ENCODE data around the gene ETV6.

Gene ETV6

DNA sequence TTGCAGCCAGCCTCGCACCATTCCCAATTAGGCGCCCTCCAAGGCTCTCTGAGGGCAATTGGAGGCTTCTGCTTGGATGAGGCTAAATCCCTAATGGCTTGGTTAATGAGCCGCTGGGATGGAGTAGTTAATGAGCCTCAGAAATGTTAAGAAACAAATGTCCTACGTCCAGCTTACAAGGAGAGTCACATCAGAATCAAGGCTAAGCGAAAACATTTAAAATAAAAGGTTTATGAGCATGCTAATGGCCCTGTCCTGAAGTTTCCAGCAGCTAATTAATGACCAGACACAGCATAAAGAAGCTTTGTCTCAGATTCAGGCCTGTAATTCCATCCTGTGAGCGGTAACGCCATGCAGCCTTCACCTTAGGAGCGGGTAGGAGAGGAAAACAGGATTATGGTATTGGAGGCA, 220.6 kb downstream of the ETV6 start:
- DNase-seq: no peak

DNA sequence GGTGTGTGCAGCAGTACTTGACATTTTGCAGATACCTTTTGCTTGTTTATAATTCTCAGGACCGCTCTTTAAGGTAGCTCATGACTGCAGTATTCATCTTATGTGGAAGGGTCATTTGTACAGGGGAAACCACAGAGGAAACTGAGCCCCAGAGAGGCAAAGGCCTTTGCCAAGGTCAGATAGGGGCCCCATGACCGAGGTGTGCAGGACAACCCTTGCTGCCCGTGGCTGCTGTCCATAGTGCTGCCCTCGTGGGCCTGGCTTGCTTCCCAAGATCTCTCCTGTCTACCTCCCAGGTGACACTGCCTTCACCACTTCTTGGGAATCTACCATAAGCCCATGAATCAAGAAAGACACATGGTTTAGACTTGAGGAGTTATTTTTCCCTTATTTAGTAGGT, 222.6 kb downstream of the ETV6 start:
- no peak for DNase-seq

DNA sequence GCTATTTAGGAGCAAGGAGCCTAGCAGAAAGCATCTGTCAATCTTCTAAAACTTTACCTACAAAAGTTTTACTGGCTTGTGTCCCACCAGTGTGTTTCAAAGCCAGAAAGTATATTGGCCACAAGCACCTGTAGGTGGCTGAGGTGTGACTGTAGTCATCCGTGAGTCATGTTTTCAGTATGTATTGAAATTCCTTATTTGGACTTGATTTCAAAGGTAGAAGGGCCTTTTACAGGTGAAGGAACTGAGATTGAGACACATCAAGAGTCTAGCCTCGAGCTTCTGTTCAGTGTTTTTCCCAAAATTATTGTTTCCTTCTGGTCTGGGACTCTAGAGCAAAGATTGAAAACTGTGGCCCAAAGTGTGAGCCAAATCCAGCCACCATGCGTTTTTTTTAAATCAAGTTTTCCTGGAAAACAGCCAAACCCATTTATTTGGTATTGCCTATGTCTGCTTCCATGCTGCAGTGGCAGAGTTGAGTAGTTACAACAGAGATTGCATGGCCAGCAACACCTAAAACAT, 226.0 kb downstream of the ETV6 start:
- DNase-seq: no peak

DNA sequence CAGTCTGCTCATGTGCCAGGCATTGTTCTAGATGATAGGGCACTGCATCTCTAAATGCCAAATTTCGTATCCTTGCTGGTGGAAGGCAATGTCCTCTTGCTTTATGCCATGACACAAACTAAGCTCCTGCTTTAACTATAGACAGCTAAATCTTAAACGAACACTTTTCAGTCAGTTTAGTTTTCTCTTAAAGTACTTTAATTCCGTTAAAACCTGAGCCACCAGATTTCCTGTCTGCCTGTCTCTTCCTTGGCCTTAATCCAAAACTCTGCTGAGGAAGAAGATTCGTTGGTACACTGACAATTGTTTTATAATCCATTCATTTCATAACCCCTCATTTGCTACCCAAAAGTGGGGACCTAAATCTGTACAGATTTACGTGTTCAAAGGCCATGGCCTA, 226.8 kb downstream of the ETV6 start:
- DNase-seq: no peak

DNA sequence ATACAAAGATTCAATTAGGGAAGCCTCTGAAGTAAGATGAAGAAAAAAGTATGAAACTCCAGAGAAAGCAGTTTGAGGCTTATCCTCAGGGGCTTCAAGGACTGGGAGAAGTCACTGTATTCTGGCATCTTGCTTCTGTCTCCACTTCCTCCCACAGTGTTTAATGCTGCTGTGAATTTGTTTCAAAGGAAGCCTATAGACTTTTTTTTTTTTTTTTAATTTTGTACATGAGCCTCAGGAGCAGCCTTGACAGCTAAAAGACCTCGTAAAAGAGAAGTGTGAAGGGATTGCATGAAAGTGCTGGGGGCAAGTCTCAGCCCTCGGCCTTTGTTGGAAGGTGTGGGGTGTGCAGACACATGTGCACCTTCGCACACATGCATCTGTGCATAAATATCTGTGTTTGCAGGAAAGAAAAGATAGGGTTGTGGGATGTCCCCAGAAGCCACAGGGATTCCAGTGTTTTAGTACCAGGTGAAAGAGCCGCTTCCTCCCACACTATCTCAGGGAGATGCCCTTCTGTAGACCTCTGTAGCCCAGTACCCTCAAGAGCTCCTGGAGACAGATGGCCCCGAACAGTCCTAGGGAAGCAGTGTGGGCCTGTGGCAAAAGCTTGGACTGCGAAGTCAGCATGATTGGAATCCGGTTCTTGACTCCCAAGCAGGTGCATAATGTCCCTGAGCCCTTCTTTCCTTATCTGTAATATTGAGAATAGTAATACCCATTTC, 227.8 kb downstream of the ETV6 start:
- no peak for DNase-seq

DNA sequence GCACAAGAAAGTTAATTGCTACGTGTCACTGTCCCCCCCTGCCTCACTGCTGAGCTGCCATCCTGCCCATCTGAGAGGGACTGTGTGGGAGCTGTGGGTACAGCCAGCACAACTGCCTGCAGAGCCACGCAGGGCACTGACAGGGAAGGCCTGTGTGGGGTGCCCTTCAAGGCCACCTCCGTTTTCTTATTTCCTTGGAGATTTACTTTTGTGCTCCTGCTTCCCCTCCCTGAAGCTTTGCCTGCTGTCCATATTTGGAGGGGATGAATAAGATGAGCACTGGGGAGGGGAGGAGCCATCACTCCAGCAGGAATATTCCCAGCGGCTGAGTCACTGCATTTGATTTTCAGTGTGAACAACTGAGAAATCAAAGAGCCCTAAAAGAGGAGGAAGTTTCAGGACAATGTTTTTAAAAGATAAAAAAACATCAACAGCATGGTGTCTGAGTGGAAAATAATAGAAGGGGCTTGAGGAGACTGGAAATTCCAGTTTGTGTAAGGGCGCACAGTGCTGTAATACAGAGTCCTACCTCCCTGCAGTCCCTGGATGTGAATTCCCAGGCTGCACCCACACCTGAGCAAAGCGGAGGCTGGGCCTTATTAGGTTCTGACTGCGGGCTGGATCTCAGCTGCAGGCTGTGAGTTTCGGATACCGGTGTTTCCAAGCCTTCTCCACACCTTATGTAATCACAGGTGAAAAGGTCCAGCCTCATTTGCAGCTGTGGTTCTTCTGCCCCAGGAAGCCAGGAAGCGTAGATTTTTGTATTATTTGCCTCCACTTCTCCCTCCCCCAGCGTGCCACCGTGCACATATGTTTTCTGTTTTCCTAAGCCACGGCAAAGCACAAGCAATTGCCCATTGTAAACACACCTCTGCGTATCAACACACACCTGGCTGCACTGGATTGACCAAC, 228.7 kb downstream of the ETV6 start:
- no peak for DNase-seq

DNA sequence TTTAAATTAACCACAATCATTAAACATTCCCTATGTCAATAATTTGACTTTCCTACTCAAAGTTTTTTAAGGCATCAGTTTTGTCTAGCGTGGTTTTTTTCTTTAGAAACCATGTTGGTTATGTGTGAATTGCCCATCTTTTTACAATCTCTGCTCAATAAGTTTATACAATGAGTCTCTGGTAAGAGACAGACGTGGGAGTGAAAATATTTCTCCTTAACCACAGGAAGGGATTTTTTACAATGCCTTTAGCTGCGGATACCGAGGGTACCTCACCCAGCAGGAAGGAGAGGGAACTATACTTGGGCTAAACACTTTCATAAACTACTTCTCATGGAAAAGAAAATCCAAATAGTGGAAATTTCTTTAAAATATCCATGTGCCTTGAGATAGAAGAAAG, 229.8 kb downstream of the ETV6 start:
- DNase-seq: no peak

DNA sequence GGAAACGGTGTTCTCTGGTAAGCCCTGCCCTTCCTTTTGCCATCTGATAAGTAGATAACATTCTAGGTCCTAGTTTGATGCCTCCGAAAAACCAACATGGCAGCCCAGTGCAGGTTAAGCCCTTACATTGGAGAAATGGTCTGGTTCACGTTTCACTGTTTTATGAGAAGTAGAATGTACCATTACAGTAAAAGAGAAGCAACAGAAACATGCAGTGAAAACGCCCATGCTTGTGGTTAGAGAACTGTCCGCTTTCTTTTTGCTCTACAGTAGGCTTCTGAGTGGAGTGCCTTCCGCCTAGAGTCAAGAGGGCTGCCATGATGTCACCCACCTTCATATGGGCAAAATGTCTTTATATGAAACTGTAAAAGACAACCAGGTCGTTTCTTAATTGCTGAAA, 230.9 kb downstream of the ETV6 start:
- no peak for DNase-seq

DNA sequence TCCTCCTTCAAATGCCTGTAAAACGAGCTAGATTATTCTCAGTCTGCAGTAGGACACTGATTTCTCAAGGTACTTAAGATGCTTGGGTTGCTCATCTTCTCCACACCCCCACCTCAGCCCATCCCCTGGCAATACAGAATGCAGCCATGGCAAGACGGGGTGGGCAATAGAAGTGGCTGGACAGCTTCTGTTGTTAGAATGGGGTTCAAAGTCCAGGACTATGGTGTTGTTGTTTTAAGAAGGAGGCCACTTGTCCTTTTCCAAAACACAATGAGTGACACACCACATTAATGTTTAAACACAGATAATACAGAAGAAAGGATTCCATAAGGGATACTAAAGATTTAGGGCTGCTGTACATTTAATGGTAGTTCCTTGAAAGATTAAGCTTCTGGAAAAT, 232.4 kb downstream of the ETV6 start:
- no peak for DNase-seq

DNA sequence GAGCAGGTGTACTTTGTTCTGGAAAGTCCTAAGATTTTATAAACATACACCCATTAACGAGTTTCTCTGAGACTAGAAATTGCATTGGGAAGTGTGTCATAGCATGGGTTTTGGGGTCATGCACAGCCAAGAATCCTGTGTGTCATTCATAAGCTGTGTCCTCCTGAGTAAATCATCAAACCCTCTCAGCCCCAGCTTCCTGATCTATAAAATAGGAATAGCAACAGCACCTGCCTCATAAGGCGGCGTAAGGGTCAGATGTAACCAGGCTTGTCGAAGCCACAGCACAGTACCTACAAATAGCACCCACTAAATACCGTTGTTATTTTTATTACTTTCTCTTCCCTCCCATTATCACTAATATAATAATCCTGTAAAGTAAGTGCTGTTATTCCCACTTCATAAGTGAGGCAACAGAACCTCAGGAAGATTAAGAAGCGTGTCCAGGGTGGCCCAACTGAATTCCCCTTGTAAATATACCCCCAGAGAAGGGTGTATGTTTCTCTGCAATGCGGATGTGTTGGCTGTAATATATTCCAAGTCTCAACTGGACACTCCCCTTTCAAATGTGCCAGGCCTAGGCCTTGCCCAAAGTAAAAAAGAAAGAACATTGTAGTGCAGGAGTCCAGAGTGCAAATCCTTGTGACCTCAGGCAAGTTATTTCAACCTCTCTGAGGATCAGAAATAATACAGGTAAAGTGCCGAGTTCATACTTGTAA, 233.0 kb downstream of the ETV6 start:
- DNase-seq: no peak

DNA sequence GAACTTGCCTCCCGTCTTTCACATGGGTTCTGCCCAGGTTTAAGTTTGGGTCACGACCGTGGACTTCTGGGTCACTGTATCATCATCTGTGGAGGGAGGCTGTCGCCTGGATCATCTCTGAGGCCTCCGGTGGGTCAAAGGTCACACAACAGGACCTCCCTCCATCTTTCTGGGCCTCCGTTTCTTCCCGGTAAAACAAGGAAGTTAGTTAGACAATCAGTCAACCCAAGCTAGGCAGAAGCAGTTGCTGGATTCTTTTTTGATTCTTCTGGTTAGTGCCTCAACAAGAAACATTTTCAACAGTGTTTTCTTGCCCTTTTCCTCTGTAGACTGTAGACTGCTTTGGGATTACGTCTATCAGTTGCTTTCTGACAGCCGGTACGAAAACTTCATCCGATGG, 234.6 kb downstream of the ETV6 start:
- no peak for DNase-seq

DNA sequence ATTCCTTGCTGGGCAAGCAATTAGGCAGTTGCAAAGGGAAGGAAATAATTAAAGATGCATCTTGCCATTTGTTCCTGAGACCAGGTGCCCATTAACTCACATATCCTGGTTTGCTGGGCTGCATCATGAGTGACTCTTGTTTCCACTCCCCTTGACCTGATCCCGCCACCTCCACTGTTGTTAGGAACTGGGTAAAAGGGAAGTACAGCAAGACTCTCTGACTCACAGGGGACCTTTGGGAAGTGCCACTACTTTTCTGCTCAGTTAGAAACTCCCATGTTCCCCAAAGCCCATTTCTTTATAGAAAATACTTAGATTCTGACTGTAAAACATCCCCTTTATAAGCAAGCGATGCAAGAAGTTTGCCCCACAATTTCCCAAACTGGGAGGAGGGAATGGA, 235.2 kb downstream of the ETV6 start:
- no peak for DNase-seq

DNA sequence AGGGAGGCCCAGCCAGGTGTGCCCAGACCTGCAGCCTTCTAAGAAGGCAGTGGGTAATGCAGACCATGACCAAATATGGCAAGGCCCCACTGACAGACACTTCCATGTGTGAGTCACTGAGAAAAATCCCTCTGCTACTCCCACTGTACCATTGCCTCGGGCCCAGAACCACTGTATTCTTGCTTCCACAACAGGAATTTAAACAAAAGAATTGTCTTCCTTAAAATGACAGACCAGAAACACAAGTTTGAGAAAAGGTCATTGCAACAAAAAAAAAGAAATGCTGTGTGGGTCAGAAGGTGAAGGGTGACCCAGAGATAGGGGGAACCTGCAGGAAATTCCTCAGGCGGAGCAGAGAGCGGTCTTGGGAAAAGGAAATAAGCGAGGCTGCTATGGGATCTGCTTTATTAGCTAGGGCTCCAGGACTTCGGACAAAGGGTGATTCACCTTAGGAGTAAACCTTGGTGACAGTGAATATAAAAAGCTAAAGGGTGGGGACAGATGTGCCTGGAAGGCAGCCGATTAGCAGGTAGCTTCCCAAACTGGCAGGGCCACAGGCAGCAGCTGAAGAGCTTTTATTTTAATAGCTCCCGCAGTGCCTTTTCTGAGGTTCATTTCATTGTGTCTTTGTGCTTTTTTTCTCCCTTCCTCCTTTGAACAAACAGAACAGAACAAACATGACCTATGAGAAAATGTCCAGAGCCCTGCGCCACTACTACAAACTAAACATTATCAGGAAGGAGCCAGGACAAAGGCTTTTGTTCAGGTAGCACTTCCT, 236.0 kb downstream of the ETV6 start:
- DNase-seq: no peak

DNA sequence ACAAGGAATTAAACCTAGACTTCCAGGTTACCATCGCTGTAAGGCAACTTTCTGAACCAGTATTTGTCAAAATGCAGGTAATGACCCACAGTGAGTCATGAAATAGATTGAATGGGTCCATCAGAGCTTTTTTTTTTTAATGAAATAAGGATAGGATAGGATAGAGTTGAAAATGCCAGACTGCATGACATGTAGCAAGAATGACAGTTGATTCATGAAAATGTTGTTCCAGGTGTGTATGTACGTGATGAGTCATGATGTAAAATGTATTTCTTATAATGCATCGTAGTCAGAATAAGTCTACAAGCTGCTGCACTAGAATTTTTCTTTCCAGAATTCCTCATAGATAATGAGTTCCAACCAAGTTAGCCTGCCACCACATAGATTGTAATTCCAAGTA, 236.9 kb downstream of the ETV6 start:
- DNase-seq: no peak

DNA sequence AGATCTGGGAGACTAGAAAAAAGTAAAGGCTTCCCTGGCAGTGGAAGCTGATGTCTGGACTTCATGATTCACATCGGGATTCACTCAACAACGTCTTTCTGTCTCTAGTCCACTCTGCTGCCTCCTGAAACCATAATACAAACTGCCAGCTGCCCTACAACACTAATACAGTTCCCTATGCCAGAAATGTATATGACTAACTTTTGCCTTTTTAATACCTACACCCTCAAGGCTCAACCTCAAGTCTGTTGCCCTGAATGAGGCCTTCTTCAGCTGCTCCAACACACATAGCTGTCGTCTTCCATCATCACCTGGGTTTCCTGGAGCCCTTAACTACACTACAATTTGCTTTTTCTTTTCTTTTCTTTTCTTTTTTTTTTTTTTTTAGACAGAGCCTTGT, 238.6 kb downstream of the ETV6 start:
- DNase-seq: no peak

DNA sequence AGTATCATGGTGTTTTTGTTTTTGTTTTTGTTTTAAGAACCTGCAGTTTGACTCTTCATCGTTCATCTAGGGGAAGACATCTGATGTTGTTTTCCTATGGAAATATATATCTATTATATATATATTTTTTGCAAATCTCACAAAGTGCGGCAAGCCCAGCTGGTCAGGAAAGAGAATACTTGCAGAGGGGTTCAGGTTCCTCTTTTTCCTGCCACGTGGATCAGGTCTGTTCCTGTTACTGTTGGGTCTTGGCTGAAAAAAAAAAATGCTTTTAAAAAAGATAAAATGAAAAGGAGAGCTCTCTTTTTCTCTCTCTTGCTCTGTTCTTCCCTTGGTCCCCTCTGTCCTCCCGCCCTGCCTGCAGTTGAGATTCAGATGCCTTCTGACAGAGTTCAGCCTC, 241.9 kb downstream of the ETV6 start:
- no peak for DNase-seq

DNA sequence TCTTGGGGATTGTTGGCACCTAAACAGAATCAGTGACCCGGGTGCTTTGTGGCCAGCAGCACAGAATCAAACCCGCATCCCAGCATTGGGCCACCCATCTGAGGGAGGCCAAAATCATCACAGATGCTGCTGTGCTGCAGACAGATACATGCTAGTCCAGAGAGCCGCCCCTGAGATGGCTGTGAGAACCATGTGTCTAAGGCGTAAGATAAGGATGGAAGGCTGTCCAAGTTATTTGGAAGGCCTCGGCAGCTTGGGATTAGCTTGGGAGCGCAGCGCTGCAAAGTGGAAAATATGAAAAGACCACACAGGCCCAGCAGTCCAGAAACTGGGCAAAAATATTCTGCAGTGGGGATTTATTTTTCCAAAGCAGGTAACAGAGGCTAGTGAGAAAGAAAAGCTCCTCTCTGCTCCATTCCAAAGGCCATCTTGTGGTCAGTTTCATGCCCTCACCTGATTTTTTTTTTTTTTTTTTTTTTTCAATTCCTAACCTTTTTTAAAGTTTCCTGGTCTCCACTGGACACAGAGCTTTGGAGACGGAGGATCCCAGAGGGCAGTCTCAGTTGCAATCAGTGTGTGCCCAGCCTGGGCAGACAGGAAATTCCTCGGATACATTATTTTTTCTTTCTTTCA, 242.4 kb downstream of the ETV6 start:
- no peak for DNase-seq

DNA sequence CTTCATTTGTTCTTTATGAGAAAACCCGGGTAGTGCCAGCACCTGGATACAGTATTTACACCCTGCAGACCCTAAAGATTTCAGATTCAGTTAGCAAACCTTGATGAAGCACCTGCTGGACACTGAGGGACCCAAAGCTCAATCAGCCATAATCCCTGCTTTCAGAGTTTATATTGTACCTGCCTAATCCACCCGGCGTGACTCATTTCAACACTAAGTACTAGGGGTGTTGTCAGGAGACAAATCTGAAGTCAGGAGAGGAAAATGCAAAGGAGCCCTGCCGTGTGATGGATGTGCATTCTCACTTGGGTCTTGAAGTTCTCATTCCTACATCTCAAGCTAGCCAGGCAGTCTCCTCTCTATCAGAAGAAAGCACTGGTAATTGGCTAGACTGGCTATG, 244.5 kb downstream of the ETV6 start:
- DNase-seq: no peak

DNA sequence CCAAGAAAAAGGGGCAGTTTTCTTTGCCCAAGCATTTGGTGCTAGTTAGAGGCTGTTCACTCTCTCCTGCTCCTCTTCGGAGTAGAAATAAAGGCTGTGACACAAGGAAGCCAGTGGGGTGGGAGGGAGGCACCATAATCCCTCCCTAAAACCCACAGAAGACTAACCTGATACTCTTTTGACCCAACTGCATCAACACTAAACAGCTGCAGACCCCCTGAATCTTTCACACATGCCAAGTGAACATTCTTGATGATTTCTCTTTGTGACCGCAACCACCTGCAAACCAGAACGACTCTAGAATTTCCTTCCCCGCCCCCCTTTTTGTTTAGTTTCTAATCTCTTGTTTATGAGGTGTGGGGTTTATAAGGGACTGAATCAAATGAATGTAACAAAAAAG, 245.4 kb downstream of the ETV6 start:
- no peak for DNase-seq

DNA sequence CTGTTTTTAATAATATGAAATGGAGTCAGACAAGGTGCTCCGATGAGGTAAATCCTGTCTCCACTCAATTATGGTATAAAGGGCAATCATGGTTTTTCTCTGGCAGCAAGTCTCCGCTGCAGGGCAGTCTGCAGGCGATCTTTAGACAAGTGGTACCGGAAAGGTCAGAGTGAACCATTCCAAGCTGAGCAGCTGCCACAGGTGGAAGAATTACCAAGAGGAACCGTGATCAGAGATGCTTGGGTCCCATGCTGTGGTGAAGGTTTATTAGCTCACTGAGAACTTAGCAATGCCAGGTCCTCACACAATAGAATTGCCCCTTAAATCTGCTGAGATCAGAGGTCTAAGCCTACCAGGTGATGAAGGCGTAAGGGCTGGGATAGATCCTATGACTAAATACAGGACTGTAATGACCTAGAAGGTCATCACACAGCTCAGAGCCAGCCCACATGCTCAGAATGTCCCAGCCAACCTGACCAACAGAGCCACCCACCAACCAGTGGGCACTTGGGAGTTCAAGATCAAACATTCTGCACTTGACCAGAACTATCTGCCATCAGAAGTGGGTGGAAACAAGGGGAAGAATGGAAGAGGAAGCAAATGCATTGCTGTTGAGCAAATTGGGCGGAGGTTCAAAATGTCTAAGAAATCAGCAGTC, 246.1 kb downstream of the ETV6 start:
- no peak for DNase-seq

DNA sequence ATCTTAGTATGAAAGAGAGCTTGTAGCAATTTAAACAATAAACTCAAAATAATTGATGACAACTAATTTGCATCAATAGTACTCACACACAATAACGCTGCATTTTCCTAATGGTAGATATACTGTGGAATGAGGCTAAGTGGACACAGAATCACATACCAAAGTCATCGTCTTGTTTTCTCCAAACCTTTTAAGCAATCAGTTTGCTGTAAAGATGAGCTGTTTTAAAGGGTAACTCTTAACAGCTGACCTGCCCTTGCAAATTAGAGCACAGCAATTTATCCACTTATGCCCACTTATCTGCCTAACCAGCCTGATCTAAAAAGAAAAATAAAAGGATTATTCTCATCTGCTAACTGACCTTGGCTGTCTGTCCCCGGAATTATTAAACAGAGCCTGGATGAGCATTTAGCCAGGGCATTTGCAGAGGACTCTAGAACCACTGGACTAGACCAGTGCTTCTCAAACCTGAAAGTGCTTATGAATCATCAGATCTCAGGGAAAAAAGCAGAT, 247.0 kb downstream of the ETV6 start:
- DNase-seq: no peak

All from cerebellar nuclear complex (tissue), 1 donor.